HEK293 (cell line): ENCODE data around the gene CD68.
A peak's percentile ranks its signal among the peaks of the same experiment; 100 is the strongest.

ENCODE experiments used
- CTCF ChIA-PET: fragments of 350-600 bp; formaldehyde crosslinking; extraction: SDS; loops from one replicate; lab custom pipeline; 2021; ENCODE audit warnings: antibody characterized with exemption; lab: Yijun Ruan, JAX
- POLR2A ChIA-PET: fragments of 300-600 bp; formaldehyde crosslinking; extraction: SDS; loops from one replicate; lab custom pipeline; 2020; ENCODE audit warnings: antibody characterized with exemption, inconsistent platforms; lab: Yijun Ruan, JAX
- H3K27ac ChIP-seq: fragments of 200-500 bp; sonication (Bioruptor generic); 2 replicates; pipeline ENCODE4 v1.5.1; 2014; ENCODE audit warnings: low read depth, low read length, control low read depth, inconsistent platforms; ENCODE audit errors: extremely low read depth
- H3K36me3 ChIP-seq, 2 experiments: fragments of 200-500 bp in 1 of 2; sonication (Bioruptor generic) in 1 of 2; 1 replicate in 1 of 2; 2 replicates in 1 of 2; pipeline ENCODE4 v1.5.1; 2014 to 2017; ENCODE audit warnings: inconsistent platforms in 2 of 2, low read length in 2 of 2; ENCODE audit not compliant: control insufficient read depth in 2 of 2, insufficient read depth in 1 of 2
- H3K4me1 ChIP-seq: fragments of 200-500 bp; sonication (Bioruptor generic); 2 replicates; pipeline ENCODE4 v1.5.1; 2014; ENCODE audit warnings: mild to moderate bottlenecking, low read length, inconsistent platforms; ENCODE audit not compliant: control insufficient read depth, insufficient read depth
- H3K4me3 ChIP-seq: 2 replicates; pipeline ENCODE4 v1.5.1; 2011; ENCODE audit warnings: low read depth, mild to moderate bottlenecking, control low read depth, low read length, moderate library complexity
- H3K9me3 ChIP-seq: fragments of 200-500 bp; sonication (Bioruptor generic); 2 replicates; pipeline ENCODE4 v1.5.1; 2014; ENCODE audit warnings: low read depth, low read length, inconsistent platforms; ENCODE audit not compliant: control insufficient read depth, insufficient read depth
- BCL11B ChIP-seq: fragments of 450-650 bp; formaldehyde crosslinking; IDR thresholded peaks from 2 replicates; pipeline ENCODE4 v1.5.1; 2016; ENCODE audit warnings: low read depth, missing biosample characterization, missing genetic modification characterization
- EGR2 ChIP-seq: fragments of 450-650 bp; formaldehyde crosslinking; IDR thresholded peaks from 2 replicates; pipeline ENCODE4 v1.5.1; 2016; ENCODE audit warnings: low read depth, missing biosample characterization, missing genetic modification characterization
- HOXD13 ChIP-seq: sonication (generic); formaldehyde crosslinking; IDR thresholded peaks from 2 replicates; pipeline ENCODE4 v1.8.0; 2022; ENCODE audit warnings: missing genetic modification reagents, borderline replicate concordance
- MZF1 ChIP-seq: fragments of 450-650 bp; formaldehyde crosslinking; IDR thresholded peaks from 2 replicates; pipeline ENCODE4 v1.5.1; 2017; ENCODE audit warnings: missing biosample characterization, missing genetic modification characterization, borderline replicate concordance
- OSR2 ChIP-seq: fragments of 450-650 bp; formaldehyde crosslinking; IDR thresholded peaks from 2 replicates; pipeline ENCODE4 v1.5.1; 2016; ENCODE audit warnings: missing biosample characterization, missing genetic modification characterization
- ZBTB44 ChIP-seq: fragments of 450-650 bp; IDR thresholded peaks from 2 replicates; pipeline ENCODE4 v1.5.1; 2018; ENCODE audit warnings: missing biosample characterization, mild to moderate bottlenecking, missing genetic modification characterization
- ZNF10 ChIP-seq: fragments of 450-650 bp; formaldehyde crosslinking; IDR thresholded peaks from 2 replicates; pipeline ENCODE4 v1.5.1; 2017; ENCODE audit warnings: missing biosample characterization, missing genetic modification characterization
- ZNF114 ChIP-seq: fragments of 450-650 bp; formaldehyde crosslinking; IDR thresholded peaks from 2 replicates; pipeline ENCODE4 v1.5.0; 2017; ENCODE audit warnings: missing biosample characterization, missing genetic modification characterization
- ZNF2 ChIP-seq: fragments of 450-650 bp; formaldehyde crosslinking; IDR thresholded peaks from 2 replicates; pipeline ENCODE4 v1.5.1; 2016; ENCODE audit warnings: missing biosample characterization, missing genetic modification characterization
- ZNF404 ChIP-seq: fragments of 450-650 bp; formaldehyde crosslinking; IDR thresholded peaks from 2 replicates; pipeline ENCODE4 v1.5.1; 2017; ENCODE audit warnings: missing biosample characterization, missing genetic modification characterization
- ZNF488 ChIP-seq: fragments of 450-650 bp; formaldehyde crosslinking; IDR thresholded peaks from 2 replicates; pipeline ENCODE4 v1.5.1; 2016; ENCODE audit warnings: missing biosample characterization, missing genetic modification characterization
- ZNF518A ChIP-seq: fragments of 450-650 bp; formaldehyde crosslinking; conservative IDR thresholded peaks from 2 replicates; pipeline ENCODE4 v1.5.1; 2016; ENCODE audit warnings: low read depth, missing biosample characterization, missing genetic modification characterization
- ZNF629 ChIP-seq: fragments of 450-650 bp; formaldehyde crosslinking; IDR thresholded peaks from 2 replicates; pipeline ENCODE4 v1.5.1; 2017; ENCODE audit warnings: missing biosample characterization, missing genetic modification characterization
- ZSCAN16 ChIP-seq: fragments of 450-650 bp; formaldehyde crosslinking; IDR thresholded peaks from 2 replicates; pipeline ENCODE4 v1.5.1; 2016; ENCODE audit warnings: missing biosample characterization, missing genetic modification characterization
- TF ChIP-seq, protein P1 (sequence below): fragments of 450-650 bp; formaldehyde crosslinking; IDR thresholded peaks from 2 replicates; pipeline ENCODE4 v1.5.1; 2016; ENCODE audit warnings: missing biosample characterization, missing genetic modification characterization

Gene CD68

GRCh38 chr17:7627250-7628121 is 48.0 kb downstream of the CD68 start, which contains the start of gene SAT2 (continued):
- no peak for TF ChIP-seq ZNF518A (tag by site-specific recombination)
- TF ChIP-seq ZNF404, result no peak
- no peak for TF ChIP-seq OSR2 (tag by site-specific recombination)
- TF ChIP-seq ZNF2 (tag by site-specific recombination), result no peak
- TF ChIP-seq ZNF629 (tag by site-specific recombination), result peak; percentile 16; the same call in 1 of the 2 replicates
- TF ChIP-seq MZF1 (tag by site-specific recombination), result no peak
- no peak for TF ChIP-seq ZNF114 (tag by site-specific recombination)
- no peak for TF ChIP-seq ZNF488 (tag by site-specific recombination)
- TF ChIP-seq HOXD13, result no peak
- TF ChIP-seq ZBTB44 (tag by site-specific recombination), result no peak
- no peak for TF ChIP-seq ZSCAN16 (tag by site-specific recombination)

DNA sequence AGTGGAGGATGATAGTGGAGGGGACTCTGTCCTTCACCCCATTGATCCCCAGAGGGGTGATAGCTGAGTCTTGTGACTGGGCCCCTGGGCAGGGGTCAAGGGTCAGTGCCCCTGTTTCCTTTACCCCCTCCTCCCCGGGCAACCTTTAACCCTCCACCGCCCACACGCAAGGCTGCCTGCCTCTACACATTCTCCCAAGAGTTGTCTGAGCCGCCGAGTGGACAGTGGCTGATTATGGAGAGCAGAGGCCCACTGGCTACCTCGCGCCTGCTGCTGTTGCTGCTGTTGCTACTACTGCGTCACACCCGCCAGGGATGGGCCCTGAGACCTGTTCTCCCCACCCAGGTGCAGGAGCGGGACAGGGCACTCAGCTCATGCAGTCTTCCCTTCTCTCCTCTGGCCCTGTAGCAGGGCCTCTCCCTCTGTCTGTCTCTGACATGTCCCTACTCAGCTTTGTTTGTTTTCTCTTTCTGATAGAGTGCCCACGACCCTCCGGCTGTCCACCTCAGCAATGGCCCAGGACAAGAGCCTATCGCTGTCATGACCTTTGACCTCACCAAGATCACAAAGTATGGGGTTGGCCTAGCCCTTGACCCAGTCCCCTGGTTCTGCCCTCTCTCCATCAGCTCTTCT is 50.6 kb downstream of the CD68 start, which contains the start of gene SHBG:
SHBG (plus strand) TSS at position 197 of the 633 bp plus-strand sequence; CDS start at position 235, 38 bp downstream.
- ChIA-PET CTCF (interaction anchor here (0.6 to 10.7 kb wide), 8 partner anchors 10 to 427 kb away, joined by 4 to 207 read pairs (median 8); partner anchors contain the start of genes ATP1B2, FXR2, TP53 and WRAP53), POLR2A (interaction anchor here (1.3 to 9.6 kb wide), 3 partner anchors 15 to 57 kb away, joined by 5 to 215 read pairs (median 10); partner anchors contain the start of genes ATP1B2, FXR2, TP53 and WRAP53)
- Histone ChIP-seq H3K9me3 (no peaks in the 10 kb centered on the region), H3K4me3 (no peak within 1 kb of the TSS), H3K27ac (no peak within 1 kb of the TSS), H3K36me3 (peaks cover 0 to 8% of the 10 kb centered on the region in 2 experiments; a peak in 2 of 3 replicates), H3K4me1 (peaks cover 3% of the 10 kb centered on the region; the same call in 1 of the 2 replicates)
- TF ChIP-seq EGR2 (tag by site-specific recombination) (no peak), ZNF10 (tag by site-specific recombination) (no peak), BCL11B (tag by site-specific recombination) (0 out of 2 replicates have a peak, but pooled peaks have one; percentile 50)
- TF ChIP-seq, protein P1, sequence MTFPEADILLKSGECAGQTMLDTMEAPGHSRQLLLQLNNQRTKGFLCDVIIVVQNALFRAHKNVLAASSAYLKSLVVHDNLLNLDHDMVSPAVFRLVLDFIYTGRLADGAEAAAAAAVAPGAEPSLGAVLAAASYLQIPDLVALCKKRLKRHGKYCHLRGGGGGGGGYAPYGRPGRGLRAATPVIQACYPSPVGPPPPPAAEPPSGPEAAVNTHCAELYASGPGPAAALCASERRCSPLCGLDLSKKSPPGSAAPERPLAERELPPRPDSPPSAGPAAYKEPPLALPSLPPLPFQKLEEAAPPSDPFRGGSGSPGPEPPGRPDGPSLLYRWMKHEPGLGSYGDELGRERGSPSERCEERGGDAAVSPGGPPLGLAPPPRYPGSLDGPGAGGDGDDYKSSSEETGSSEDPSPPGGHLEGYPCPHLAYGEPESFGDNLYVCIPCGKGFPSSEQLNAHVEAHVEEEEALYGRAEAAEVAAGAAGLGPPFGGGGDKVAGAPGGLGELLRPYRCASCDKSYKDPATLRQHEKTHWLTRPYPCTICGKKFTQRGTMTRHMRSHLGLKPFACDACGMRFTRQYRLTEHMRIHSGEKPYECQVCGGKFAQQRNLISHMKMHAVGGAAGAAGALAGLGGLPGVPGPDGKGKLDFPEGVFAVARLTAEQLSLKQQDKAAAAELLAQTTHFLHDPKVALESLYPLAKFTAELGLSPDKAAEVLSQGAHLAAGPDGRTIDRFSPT, result no peak
